Right cardiac atrium (tissue), 5 donors: ENCODE results near the gene CPEB3. TPM values are rescaled to one million over a fixed set of nuclear protein-coding genes. Genes with fewer than 3 reads are reported as not detected.
A peak's percentile ranks its signal among the peaks of the same experiment; 100 is the strongest.
"Not testable (repeated sequence)": the region's sequence is repeated elsewhere in the genome, so short reads cannot be mapped to it uniquely, and the experiment has no call there.

Experiments used
- ATAC-seq, 2 donors: fragments of 200-7000 bp; cut with Tn5 transposase; one replicate each; pipeline versions ENCODE4 v1.8.0 to v1.9.1; 2020; ENCODE audit warnings: moderate library complexity in 2 of 2, mild to moderate bottlenecking in 1 of 2
- DNase-seq, 3 donors: peaks; one replicate each; pipeline ENCODE4 v3.0.0-alpha.2; 2020
- H3K27ac ChIP-seq: one replicate; pipeline ENCODE4 v1.5.1; 2013; ENCODE audit warnings: mild to moderate bottlenecking, low read length, control low read depth, moderate library complexity
- H3K27me3 ChIP-seq: one replicate; pipeline ENCODE4 v1.6.1; 2013; ENCODE audit not compliant: control insufficient read depth, insufficient read depth
- H3K4me1 ChIP-seq: one replicate; pipeline ENCODE4 v1.6.1; 2013; ENCODE audit warnings: low read length; ENCODE audit not compliant: control insufficient read depth, insufficient read depth
- H3K4me3 ChIP-seq: one replicate; pipeline ENCODE4 v1.5.1; 2013; ENCODE audit warnings: low read length, control low read depth
- H3K9me3 ChIP-seq: one replicate; pipeline ENCODE4 v1.6.1; 2013; ENCODE audit warnings: low read length; ENCODE audit not compliant: control insufficient read depth
- WGBS: extraction: QIAGEN DNeasy Blood & Tissue Kit; methylation state at CpG from one replicate; pipeline ENCODE4 v1.1.7; 2013; 5-methylcytosine and 5-hydroxymethylcytosine counted together
- intact Hi-C, 4 donors: fragments of 100-400 bp; cut with DNase I; formaldehyde crosslinking; loops; one replicate each; pipeline versions ENCODE4 v1.11.0 to v1.14.0; 2022 to 2023
- long read RNA-seq, 4 donors: library from polyadenylated mRNA; unstranded; transcript quantifications; one replicate each; pipeline ENCODE4 v2.0.0, GENCODE V29; 2020 to 2021
- polyA plus RNA-seq: library from polyadenylated mRNA; stranded (reverse); fragments of 200-250 nt; gene quantifications from one replicate; pipeline ENCODE4 v1.2.3, GENCODE V29; 2013
- total RNA-seq, 4 donors: library from RNA; stranded (reverse); fragmentation: NEBNext Ultra II Directional; extraction: Animal tissue kit (Norgen Biotek cat#: 25700); gene quantifications; one replicate each; pipeline ENCODE4 v1.2.1, GENCODE V29; 2021
- donor health status: healthy with polysubstance abuse.
- donor health status: DM: no; HTN: yes; CAD: no.
- donor health status: DM: no; HTN: no; CAD: no.
- donor health status: DM: no; HTN: yes; CAD: no; lungs with severe emphysema.
- donor health status: DM: yes; HTN: yes; CAD: no.

The CPEB3 gene
- 10 to 100 TPM in 3 of 4 donors, 1 to 10 TPM in 1; 7.2 to 14.3 (median 12.4) TPM for total RNA-seq
- polyA plus RNA-seq: 4.6 TPM
- long read RNA-seq, donor 1, full-length matches to known transcripts: 1 of 32 reads
- long read RNA-seq, donor 1, partial matches to known transcripts: 4 of 32 reads
- long read RNA-seq, donor 1, other reads (novel, unspliced or antisense): 27 of 32 reads
- long read RNA-seq, donor 2, partial matches to known transcripts: 2 of 7 reads
- long read RNA-seq, donor 2, other reads (novel, unspliced or antisense): 5 of 7 reads
- long read RNA-seq, donor 3, full-length matches to known transcripts: 1 of 15 reads
- long read RNA-seq, donor 3, partial matches to known transcripts: 7 of 15 reads
- long read RNA-seq, donor 3, other reads (novel, unspliced or antisense): 7 of 15 reads
- long read RNA-seq, donor 4, full-length matches to known transcripts: 2 of 8 reads
- long read RNA-seq, donor 4, partial matches to known transcripts: 2 of 8 reads
- long read RNA-seq, donor 4, other reads (novel, unspliced or antisense): 4 of 8 reads

DNA sequence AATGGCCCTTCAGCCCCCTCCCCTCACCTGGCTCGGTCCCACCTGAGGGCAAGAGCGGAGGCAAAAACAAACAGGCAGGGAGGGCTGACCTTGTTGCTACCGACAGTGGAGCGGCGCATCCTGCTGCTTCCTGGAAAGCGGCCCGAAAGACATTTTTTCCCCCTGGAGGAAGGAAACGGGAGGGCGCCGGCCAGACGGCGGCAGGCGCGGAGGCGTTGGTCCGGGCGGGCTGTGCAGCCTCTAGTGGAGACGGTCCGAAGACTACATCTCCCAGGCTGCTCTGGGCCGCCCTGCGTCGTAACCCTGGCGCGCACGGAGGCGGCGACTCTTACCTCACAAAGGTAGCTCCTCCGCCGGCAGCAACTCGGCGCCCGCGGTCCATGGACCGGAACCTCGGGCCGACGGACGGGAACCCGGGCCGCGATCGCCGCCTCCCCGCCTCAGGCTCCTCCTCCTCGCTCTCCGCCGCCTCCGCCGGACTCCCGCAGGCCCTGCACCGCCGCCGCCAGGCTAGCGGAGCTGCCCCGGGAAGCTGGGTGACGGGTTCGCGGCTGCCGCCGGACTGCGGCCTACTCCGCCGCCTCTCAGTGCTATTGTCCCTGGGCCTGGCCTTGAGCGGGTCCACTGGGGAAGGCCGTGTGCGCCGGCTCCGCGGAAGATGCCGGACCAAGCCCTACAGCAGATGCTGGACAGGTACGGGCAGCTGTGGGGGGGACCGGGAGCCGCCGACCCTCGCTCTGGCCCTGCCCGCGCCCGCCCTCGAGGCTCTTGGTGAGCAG is at the start of gene CPEB3, which contains the start of gene MARCHF5:
TSS of gene CPEB3 (minus strand) at position 242 of the 779 bp plus-strand sequence. CDS start 50,728 bp downstream, outside the sequence.
TSS of gene MARCHF5 (plus strand) at position 331 of the 779 bp plus-strand sequence. CDS start at position 659, 328 bp downstream.
- intact Hi-C loops: loop anchor here in 3 of 4 donors (2.0 to 10.0 kb wide), 5 partner anchors 49 to 206 kb away; no protein-coding TSS in a partner anchor
- Histone ChIP-seq H3K27me3 (no peaks in the 10 kb centered on the region), H3K9me3 (no peaks in the 10 kb centered on the region), H3K4me1 (no peaks in the 10 kb centered on the region), H3K4me3 (peak within 1 kb of the TSS; percentile 74), H3K27ac (peak within 1 kb of the TSS; percentile 93)
- peak; percentile 97 to 99 (median 99) for DNase-seq
- under 1% methylated on average over 79 of the region's 79 CpGs for WGBS
- ATAC-seq: peak; percentile 99 to 100

GRCh38 chr10:92329927-92330326 is 39.0 kb upstream of the CPEB3 start:
- H3K4me3 ChIP-seq, H3K27me3 ChIP-seq, H3K9me3 ChIP-seq, intact Hi-C loops, DNase-seq, ATAC-seq, H3K4me1 ChIP-seq, H3K27ac ChIP-seq: not testable (repeated sequence)
- WGBS: 98% methylated on average over 6 of the region's 6 CpGs

DNA sequence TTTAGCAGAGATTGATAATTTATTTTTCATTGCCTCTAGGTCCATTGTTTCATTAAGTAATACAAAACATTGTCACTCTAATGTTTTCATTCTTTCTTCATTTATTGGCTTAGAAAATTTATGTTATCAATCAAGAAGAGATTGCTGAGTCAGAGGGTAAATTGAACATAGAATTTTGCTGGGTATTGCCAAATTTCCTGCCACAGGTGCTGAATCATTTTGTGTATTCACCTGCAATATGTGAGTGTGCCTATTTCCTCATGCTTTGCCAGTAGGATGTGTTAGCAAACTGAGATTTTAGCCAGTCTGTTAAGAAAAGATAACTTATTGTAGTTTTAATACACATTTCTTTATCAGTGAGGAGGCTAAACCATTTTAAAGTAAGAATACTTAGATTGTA is 38.1 kb upstream of the CPEB3 start:
- DNase-seq (no peak), ATAC-seq (no peak)
- Histone ChIP-seq H3K4me1 (peaks cover 1% of the 10 kb centered on the region), H3K9me3 (no peaks in the 10 kb centered on the region), H3K4me3 (no peak overlapping the region), H3K27ac (no peak overlapping the region), H3K27me3 (no peaks in the 10 kb centered on the region)
- intact Hi-C loops: no loop called here

DNA sequence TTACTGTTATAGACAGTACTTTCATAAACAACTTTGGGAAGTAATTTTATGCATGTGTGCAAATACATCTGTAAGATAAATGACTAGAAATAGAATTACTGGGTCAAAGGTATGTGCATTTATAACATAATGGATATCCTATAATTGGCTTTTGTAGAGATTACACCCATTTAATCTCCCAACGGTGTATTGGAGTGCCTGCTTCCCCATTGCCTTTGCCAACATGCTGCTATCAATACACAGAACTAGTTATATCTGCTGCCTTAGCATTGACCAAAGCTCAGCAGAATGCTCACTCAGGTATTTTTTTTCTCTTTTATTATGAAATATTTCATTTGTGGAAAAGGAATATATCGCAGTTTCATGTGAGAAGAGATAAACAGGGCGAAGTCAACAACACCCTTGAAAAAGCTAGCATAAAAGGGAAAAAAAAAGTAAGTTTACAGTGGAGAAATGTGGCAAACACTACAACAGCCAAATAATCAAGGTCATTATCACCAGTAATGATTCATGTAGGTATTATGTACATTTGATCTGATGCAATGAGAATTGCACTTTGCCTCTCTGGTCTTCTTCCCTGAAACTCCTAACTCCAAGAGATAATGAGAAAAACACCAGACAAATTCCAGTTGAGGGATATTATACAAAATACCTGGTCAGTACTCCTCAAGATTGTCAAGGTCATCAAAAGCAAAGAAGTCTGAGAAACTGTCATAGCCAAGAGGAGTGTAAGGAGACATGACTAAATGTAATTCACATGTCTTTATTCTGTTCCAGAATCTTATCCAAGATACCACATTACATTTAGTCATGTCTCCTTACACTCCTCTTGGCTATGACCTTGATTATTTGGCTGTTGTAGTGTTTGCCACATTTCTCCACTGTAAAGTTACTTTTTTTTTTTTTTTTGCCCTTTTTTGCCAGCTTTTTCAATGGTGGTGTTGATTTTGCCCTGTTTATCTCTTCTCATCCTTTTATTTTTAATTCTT is 36.9 kb upstream of the CPEB3 start:
- Histone ChIP-seq H3K9me3 (no peaks in the 10 kb centered on the region), H3K27ac (no peak overlapping the region), H3K27me3 (no peaks in the 10 kb centered on the region), H3K4me1 (peaks cover 1% of the 10 kb centered on the region), H3K4me3 (no peak overlapping the region)
- no peak for DNase-seq
- intact Hi-C loops: no loop called here
- no peak for ATAC-seq
- 84% methylated on average over 3 of the region's 3 CpGs for WGBS

DNA sequence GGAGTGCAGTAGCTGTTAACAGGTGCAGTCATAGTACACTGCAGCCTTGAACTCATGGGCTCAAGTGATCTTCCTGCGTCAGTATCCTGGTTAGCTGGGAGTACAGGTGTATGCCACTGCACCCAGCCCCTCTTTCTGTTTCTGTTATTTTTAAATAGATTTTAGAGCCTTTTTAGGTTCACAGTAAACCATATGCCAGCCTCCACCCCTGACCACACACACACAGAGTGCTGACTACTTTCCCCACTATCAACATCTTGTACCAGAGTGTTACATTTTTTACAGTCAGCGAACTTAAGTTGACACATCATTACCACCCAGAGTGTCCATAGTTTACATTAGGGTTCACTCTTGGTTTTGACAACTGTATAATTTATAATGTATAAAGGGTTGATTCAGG is 32.2 kb upstream of the CPEB3 start:
- Histone ChIP-seq H3K27me3 (no peaks in the 10 kb centered on the region), H3K4me1 (no peaks in the 10 kb centered on the region), H3K9me3 (no peaks in the 10 kb centered on the region), H3K27ac (no peak overlapping the region), H3K4me3 (no peak overlapping the region)
- intact Hi-C loops: no loop called here
- no peak for ATAC-seq
- no peak for DNase-seq
- 80% methylated on average over 2 of the region's 2 CpGs for WGBS

DNA sequence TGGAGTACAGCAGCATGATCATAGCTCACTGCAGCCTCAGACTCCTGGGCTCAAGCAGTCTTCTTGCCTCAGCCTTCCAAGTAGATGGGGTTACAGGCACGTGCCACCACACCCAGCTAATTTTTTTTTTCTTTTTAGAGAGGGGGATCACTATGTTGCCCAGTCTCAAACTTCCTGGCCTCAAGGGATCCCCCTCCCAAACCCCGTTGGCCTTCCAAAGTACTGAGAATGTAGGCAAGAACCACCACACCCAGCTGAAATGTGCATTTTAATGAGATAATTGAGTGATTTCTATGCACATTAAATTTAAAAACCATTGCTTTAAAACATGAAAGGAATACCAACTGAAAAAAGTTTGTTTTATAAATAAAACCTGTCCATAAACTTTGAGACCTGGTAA is 25.7 kb upstream of the CPEB3 start:
- Histone ChIP-seq H3K27me3 (no peaks in the 10 kb centered on the region), H3K27ac (no peak overlapping the region), H3K4me3 (no peak overlapping the region), H3K9me3 (no peaks in the 10 kb centered on the region), H3K4me1 (no peaks in the 10 kb centered on the region)
- DNase-seq: no peak
- 83% methylated on average over 2 of the region's 2 CpGs for WGBS
- intact Hi-C loops: no loop called here
- ATAC-seq: no peak

GRCh38 chr10:92313750-92314149 is 22.9 kb upstream of the CPEB3 start:
- Histone ChIP-seq H3K4me3 (no peak overlapping the region), H3K27ac (no peak overlapping the region), H3K4me1 (no peaks in the 10 kb centered on the region), H3K27me3 (no peaks in the 10 kb centered on the region), H3K9me3 (no peaks in the 10 kb centered on the region)
- ATAC-seq: no peak
- intact Hi-C loops: no loop called here
- 96% methylated on average over 3 of the region's 3 CpGs for WGBS
- DNase-seq: no peak

GRCh38 chr10:92309272-92309671 is 18.4 kb upstream of the CPEB3 start:
- H3K27me3 ChIP-seq: no peaks in the 10 kb centered on the region
- DNase-seq: no peak
- 72% methylated on average over 1 of the region's 1 CpG for WGBS
- intact Hi-C loops: no loop called here
- no peak overlapping the region for H3K27ac ChIP-seq
- no peaks in the 10 kb centered on the region for H3K9me3 ChIP-seq
- H3K4me3 ChIP-seq: no peak overlapping the region
- no peaks in the 10 kb centered on the region for H3K4me1 ChIP-seq
- ATAC-seq: no peak

- Histone ChIP-seq H3K9me3 (no peaks in the 10 kb centered on the region), H3K4me1 (no peaks in the 10 kb centered on the region), H3K27ac (no peak overlapping the region), H3K4me3 (no peak overlapping the region), H3K27me3 (no peaks in the 10 kb centered on the region)
- intact Hi-C loops: no loop called here
- WGBS: 89% methylated on average over 13 of the region's 13 CpGs
- ATAC-seq: no peak
- DNase-seq: no peak
These were observed 14.5 kb upstream of the CPEB3 start for GRCh38 chr10:92305133-92306072.
